ENCODE results near the gene SCGB1C1.
"Not testable (repeated sequence)": the region's sequence is repeated elsewhere in the genome, so short reads cannot be mapped to it uniquely, and the experiment has no call there.

DNA sequence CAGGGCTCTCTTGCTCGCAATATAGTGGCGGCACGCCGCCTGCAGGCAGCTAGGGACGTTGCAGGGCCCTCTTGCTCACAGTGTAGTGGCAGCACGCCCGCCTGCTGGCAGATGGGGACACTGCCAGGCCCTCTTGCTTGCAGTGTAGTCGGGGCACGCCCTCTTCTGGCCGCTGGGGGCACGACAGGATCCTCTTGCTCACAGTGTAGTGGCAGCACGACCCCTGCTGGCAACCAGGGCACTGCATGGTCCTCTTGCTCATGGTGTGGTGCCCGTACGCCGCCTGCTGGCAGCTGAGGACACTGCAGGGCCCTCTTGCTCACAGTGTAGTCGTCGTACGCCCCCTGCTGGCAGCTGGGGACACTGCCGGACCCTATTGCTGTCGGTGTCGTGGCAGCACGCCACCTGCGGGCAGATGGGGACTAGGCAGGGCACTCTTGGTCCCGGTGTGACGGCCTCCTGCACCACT, 3.0 kb upstream of the SCGB1C1 start:
- peak; percentile 60 for TF ChIP-seq CTCF (IDR thresholded peaks at IDR 0.05)
- not testable (repeated sequence) for TF ChIP-seq EZH2 (IDR thresholded peaks at IDR 0.05; ENCODE audit: borderline replicate concordance, insufficient read depth, low read depth, low read length, poor library complexity, severe bottlenecking)
